ENCODE measurements around the gene ANKS3.
A peak's percentile ranks its signal among the peaks of the same experiment; 100 is the strongest.
"Not testable (repeated sequence)": the region's sequence is repeated elsewhere in the genome, so short reads cannot be mapped to it uniquely, and the experiment has no call there.

Gene ANKS3

GRCh38 chr16:4654011-4654963, 79.8 kb downstream of the ANKS3 start:
- no peak for TF ChIP-seq PKNOX1 (IDR thresholded peaks at IDR 0.05)
- no peak for TF ChIP-seq CTBP1 (IDR thresholded peaks at IDR 0.05; ENCODE audit: borderline replicate concordance)
- TF ChIP-seq SP1 (IDR thresholded peaks at IDR 0.05), result no peak
- ChIA-PET POLR2A (no interaction called here), CTCF (no interaction called here)
- no peak for DNase-seq (ENCODE audit: extremely low spot score)

- ChIA-PET CTCF (no interaction called here), POLR2A (no interaction called here)
- TF ChIP-seq SP1 (IDR thresholded peaks at IDR 0.05), result no peak
- TF ChIP-seq TARDBP (IDR thresholded peaks at IDR 0.05), result no peak
- no peak for TF ChIP-seq L3MBTL2 (conservative IDR thresholded peaks at IDR 0.05)
- TF ChIP-seq FOXK2 (IDR thresholded peaks at IDR 0.05), result no peak
Measured at GRCh38 chr16:4652561-4652960, 81.5 kb downstream of the ANKS3 start.

GRCh38 chr16:4651827-4652226, 82.2 kb downstream of the ANKS3 start:
- POLR2A ChIA-PET, result no interaction called here
- DNase-seq (ENCODE audit: extremely low spot score), result no peak
- CTCF ChIA-PET, result no interaction called here
- TF ChIP-seq FOXK2 (IDR thresholded peaks at IDR 0.05), result no peak
- TF ChIP-seq TARDBP (IDR thresholded peaks at IDR 0.05), result no peak
- TF ChIP-seq L3MBTL2 (conservative IDR thresholded peaks at IDR 0.05), result no peak
- TF ChIP-seq FOXA1 (IDR thresholded peaks at IDR 0.05), result no peak
- no peak for TF ChIP-seq ZNF384 (IDR thresholded peaks at IDR 0.05)
- TF ChIP-seq BHLHE40 (IDR thresholded peaks at IDR 0.05; ENCODE audit: borderline replicate concordance), result no peak
- TF ChIP-seq FOXM1 (IDR thresholded peaks at IDR 0.05; ENCODE audit: borderline replicate concordance), result no peak
- TF ChIP-seq ARNT (IDR thresholded peaks at IDR 0.05), result no peak

More at GRCh38 chr16:4652561-4652960, 81.5 kb downstream of the ANKS3 start:
- DNase-seq (ENCODE audit: extremely low spot score), result no peak

GRCh38 chr16:4650443-4651074, 83.5 kb downstream of the ANKS3 start:
- POLR2A ChIA-PET, result not testable (repeated sequence)
- TF ChIP-seq BHLHE40 (IDR thresholded peaks at IDR 0.05; ENCODE audit: borderline replicate concordance), result peak; percentile 49; the same call in 1 of the 2 replicates
- peak; percentile 64 for TF ChIP-seq L3MBTL2 (conservative IDR thresholded peaks at IDR 0.05)
- CTCF ChIA-PET, result interaction anchor here (0.6 kb wide), 1 partner anchor 32 kb away, joined by 3 read pairs; no protein-coding TSS in a partner anchor
- peak; percentile 88 for DNase-seq (ENCODE audit: extremely low spot score)

GRCh38 chr16:4649744-4650442, 84.2 kb downstream of the ANKS3 start:
- POLR2A ChIA-PET, result no interaction called here
- TF ChIP-seq SUZ12 (IDR thresholded peaks at IDR 0.05), result no peak
- no peak for TF ChIP-seq FOXK2 (IDR thresholded peaks at IDR 0.05)
- TF ChIP-seq BHLHE40 (IDR thresholded peaks at IDR 0.05; ENCODE audit: borderline replicate concordance), result no peak
- TF ChIP-seq CTBP1 (IDR thresholded peaks at IDR 0.05; ENCODE audit: borderline replicate concordance), result no peak
- no peak for TF ChIP-seq TARDBP (IDR thresholded peaks at IDR 0.05)
- TF ChIP-seq LEF1 (IDR thresholded peaks at IDR 0.05; ENCODE audit: borderline replicate concordance), result no peak
- no peak for TF ChIP-seq FOXA1 (IDR thresholded peaks at IDR 0.05)
- no peak for TF ChIP-seq HDGF (IDR thresholded peaks at IDR 0.05; ENCODE audit: borderline replicate concordance)
- TF ChIP-seq PKNOX1 (IDR thresholded peaks at IDR 0.05), result no peak
- TF ChIP-seq ZNF384 (IDR thresholded peaks at IDR 0.05), result no peak
- TF ChIP-seq L3MBTL2 (conservative IDR thresholded peaks at IDR 0.05), result no peak
- no peak for TF ChIP-seq FOXM1 (IDR thresholded peaks at IDR 0.05; ENCODE audit: borderline replicate concordance)
- TF ChIP-seq SP1 (IDR thresholded peaks at IDR 0.05), result no peak
- TF ChIP-seq ARNT (IDR thresholded peaks at IDR 0.05), result no peak
- TF ChIP-seq NFRKB (IDR thresholded peaks at IDR 0.05), result no peak
- no peak for TF ChIP-seq ELF4 (IDR thresholded peaks at IDR 0.05)
- CTCF ChIA-PET, result interaction anchor here (0.6 to 0.7 kb wide), 3 partner anchors 31 to 209 kb away, joined by 3 to 9 read pairs (median 3); no protein-coding TSS in a partner anchor
- DNase-seq (ENCODE audit: extremely low spot score), result no peak

- POLR2A ChIA-PET, result no interaction called here
- DNase-seq (ENCODE audit: extremely low spot score), result no peak
- CTCF ChIA-PET, result no interaction called here
- no peak for TF ChIP-seq SUZ12 (IDR thresholded peaks at IDR 0.05)
- TF ChIP-seq ZNF384 (IDR thresholded peaks at IDR 0.05), result no peak
- TF ChIP-seq LEF1 (IDR thresholded peaks at IDR 0.05; ENCODE audit: borderline replicate concordance), result no peak
- no peak for TF ChIP-seq ELF4 (IDR thresholded peaks at IDR 0.05)
- no peak for TF ChIP-seq CTBP1 (IDR thresholded peaks at IDR 0.05; ENCODE audit: borderline replicate concordance)
- TF ChIP-seq BHLHE40 (IDR thresholded peaks at IDR 0.05; ENCODE audit: borderline replicate concordance), result no peak
- no peak for TF ChIP-seq HDGF (IDR thresholded peaks at IDR 0.05; ENCODE audit: borderline replicate concordance)
- TF ChIP-seq NFRKB (IDR thresholded peaks at IDR 0.05), result no peak
- no peak for TF ChIP-seq PKNOX1 (IDR thresholded peaks at IDR 0.05)
- no peak for TF ChIP-seq TARDBP (IDR thresholded peaks at IDR 0.05)
- TF ChIP-seq L3MBTL2 (conservative IDR thresholded peaks at IDR 0.05), result no peak
- TF ChIP-seq FOXK2 (IDR thresholded peaks at IDR 0.05), result no peak
- TF ChIP-seq FOXA1 (IDR thresholded peaks at IDR 0.05), result no peak
Measured at GRCh38 chr16:4648917-4649316, 85.2 kb downstream of the ANKS3 start.

Data from HEK293T (cell line).